ENCODE measurements around the gene ADGB.

DNA sequence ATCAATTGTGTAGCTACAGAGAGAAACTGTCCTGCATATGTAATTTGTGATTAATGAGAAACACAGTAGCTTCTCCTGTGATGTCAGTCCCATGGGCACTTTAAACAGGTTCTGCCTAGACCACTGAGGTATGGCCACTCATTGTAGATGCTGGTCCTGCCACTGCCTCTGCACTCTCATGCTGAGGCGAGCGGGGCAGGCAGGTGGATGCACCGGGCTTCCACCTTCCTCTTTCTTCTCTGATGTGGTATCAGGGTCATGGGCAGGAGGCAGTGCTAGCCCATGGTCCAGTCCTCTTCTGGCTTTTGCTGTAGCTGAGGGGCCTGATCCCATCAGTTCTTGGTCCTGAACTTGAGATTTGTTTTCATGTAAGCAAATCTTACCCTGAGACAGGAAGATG is 58.7 kb downstream of the ADGB start:
- no peak for TF ChIP-seq CTCF (IDR thresholded peaks at IDR 0.05; ENCODE audit: insufficient read depth, low read length)
- TF ChIP-seq POLR2AphosphoS5 (IDR thresholded peaks at IDR 0.05; ENCODE audit: low read depth): no peak
